Measurements from ENCODE around the gene ATP6V1E1. TPM values are rescaled to one million over a fixed set of nuclear protein-coding genes. Genes with fewer than 3 reads are reported as not detected.

Gene ATP6V1E1
- total and polyA plus RNA-seq, 2 of the 13 experiments (the other 11 are each of a cell fraction or from before 2014, with no cell fraction given) = 69.3 to 90.9 TPM

DNA sequence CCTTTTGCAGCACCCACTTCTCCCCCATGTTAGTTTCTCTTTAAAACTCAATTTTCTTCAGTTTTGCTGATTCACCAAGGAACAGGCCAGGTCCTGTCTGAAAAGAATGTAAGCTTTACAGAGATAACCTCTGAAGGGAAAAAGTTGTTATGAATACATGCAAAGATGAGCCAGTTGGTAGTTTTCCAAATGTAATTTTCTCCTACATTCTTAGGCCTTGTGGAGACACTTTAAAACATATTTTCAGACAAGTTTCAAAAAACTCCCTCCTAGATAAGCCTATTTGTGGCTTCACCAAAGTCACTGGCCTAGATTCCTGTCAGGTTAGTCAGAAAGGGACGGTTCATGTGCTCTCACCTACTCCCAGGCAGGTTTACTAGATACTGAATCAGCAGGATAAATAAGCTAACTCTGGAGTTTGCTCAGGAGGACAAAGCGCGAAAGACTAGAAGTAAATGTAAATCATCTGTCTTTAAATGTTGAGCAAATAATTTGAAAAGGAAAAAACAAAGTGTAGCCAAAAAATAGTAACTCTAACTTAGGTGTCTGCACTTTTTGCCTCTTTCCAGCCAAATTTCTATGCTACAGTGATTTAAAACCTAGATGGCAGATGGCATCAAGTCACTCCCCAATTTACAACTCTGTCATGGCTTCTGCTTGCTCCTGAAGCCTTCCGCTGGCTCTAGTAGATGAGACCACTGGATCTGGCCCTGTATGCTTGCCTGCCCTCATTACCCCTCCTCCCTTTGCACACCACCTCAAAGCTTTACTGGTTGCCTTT, 4.9 kb upstream of the ATP6V1E1 start (continued):
- no peak for TF ChIP-seq KMT2B (CRISPR knock-in tag; IDR thresholded peaks at IDR 0.05)
- peak; percentile 70 for TF ChIP-seq SAP130 (CRISPR knock-in tag; IDR thresholded peaks at IDR 0.05; ENCODE audit: low read depth)
- no peak for TF ChIP-seq AFF4 (CRISPR knock-in tag; IDR thresholded peaks at IDR 0.05)
- no peak for TF ChIP-seq GABPA (IDR thresholded peaks at IDR 0.05; ENCODE audit: low read depth, low read length)
- TF ChIP-seq GABPA (CRISPR knock-in tag; IDR thresholded peaks at IDR 0.05; ENCODE audit: low read depth) = 0 out of 2 replicates have a peak, but pooled peaks have one; percentile 26
- TF ChIP-seq FOXK2 (IDR thresholded peaks at IDR 0.05) = no peak
- TF ChIP-seq KLF9 (CRISPR knock-in tag; IDR thresholded peaks at IDR 0.05; ENCODE audit: low read depth) = no peak
- TF ChIP-seq MED1 (CRISPR knock-in tag; IDR thresholded peaks at IDR 0.05) = 0 out of 2 replicates have a peak, but pooled peaks have one; percentile 23
- no peak for TF ChIP-seq ZNF839 (CRISPR knock-in tag; IDR thresholded peaks at IDR 0.05; ENCODE audit: borderline replicate concordance)
- TF ChIP-seq MAFK (conservative IDR thresholded peaks at IDR 0.05 in 1 of 2, IDR thresholded peaks at IDR 0.05 in 1 of 2; ENCODE audit: low read length in 2 of 2) = peak; percentile 52 to 73; a peak in 3 of 4 replicates
- TF ChIP-seq HMG20A (CRISPR knock-in tag; IDR thresholded peaks at IDR 0.05; ENCODE audit: borderline replicate concordance) = 0 out of 2 replicates have a peak, but pooled peaks have one; percentile 14
- TF ChIP-seq ZNF660 (CRISPR knock-in tag; IDR thresholded peaks at IDR 0.05; ENCODE audit: borderline replicate concordance, low read depth) = no peak
- TF ChIP-seq SOX5 (CRISPR knock-in tag; IDR thresholded peaks at IDR 0.05; ENCODE audit: borderline replicate concordance) = peak; percentile 18; the same call in 1 of the 2 replicates
- TF ChIP-seq TAF15 (IDR thresholded peaks at IDR 0.05; ENCODE audit: low read depth, low read length, poor library complexity, severe bottlenecking) = no peak
- peak; percentile 70 for TF ChIP-seq MAFF (IDR thresholded peaks at IDR 0.05; ENCODE audit: low read depth, low read length)
- TF ChIP-seq FOSL2 (CRISPR knock-in tag; IDR thresholded peaks at IDR 0.05) = peak; percentile 91
- TF ChIP-seq, protein P1, sequence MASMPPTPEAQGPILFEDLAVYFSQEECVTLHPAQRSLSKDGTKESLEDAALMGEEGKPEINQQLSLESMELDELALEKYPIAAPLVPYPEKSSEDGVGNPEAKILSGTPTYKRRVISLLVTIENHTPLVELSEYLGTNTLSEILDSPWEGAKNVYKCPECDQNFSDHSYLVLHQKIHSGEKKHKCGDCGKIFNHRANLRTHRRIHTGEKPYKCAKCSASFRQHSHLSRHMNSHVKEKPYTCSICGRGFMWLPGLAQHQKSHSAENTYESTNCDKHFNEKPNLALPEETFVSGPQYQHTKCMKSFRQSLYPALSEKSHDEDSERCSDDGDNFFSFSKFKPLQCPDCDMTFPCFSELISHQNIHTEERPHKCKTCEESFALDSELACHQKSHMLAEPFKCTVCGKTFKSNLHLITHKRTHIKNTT (CRISPR knock-in tag; IDR thresholded peaks at IDR 0.05) = no peak
- no peak for TF ChIP-seq STAG1 (CRISPR knock-in tag; IDR thresholded peaks at IDR 0.05)
- TF ChIP-seq POLR2AphosphoS2 (IDR thresholded peaks at IDR 0.05; ENCODE audit: low read depth, low read length) = no peak
- TF ChIP-seq ARNT2 (CRISPR knock-in tag; IDR thresholded peaks at IDR 0.05; ENCODE audit: low read depth) = no peak
- no peak for TF ChIP-seq ISL2 (CRISPR knock-in tag; IDR thresholded peaks at IDR 0.05)
- TF ChIP-seq JUN (CRISPR knock-in tag; IDR thresholded peaks at IDR 0.05) = 0 out of 2 replicates have a peak, but pooled peaks have one; percentile 46
- no peak for TF ChIP-seq ZNF329 (CRISPR knock-in tag; IDR thresholded peaks at IDR 0.05; ENCODE audit: low read depth)
- TF ChIP-seq YEATS4 (CRISPR knock-in tag; IDR thresholded peaks at IDR 0.05; ENCODE audit: borderline replicate concordance) = 0 out of 2 replicates have a peak, but pooled peaks have one; percentile 25
- 0 out of 2 replicates have a peak, but pooled peaks have one; percentile 37 for TF ChIP-seq POLR2G (IDR thresholded peaks at IDR 0.05; ENCODE audit: low read depth, low read length)
- TF ChIP-seq SMARCE1 (IDR thresholded peaks at IDR 0.05; ENCODE audit: borderline replicate concordance) = no peak
- TF ChIP-seq CEBPG (CRISPR knock-in tag; IDR thresholded peaks at IDR 0.05) = no peak
- TF ChIP-seq MED13 (CRISPR knock-in tag; IDR thresholded peaks at IDR 0.05) = 0 out of 2 replicates have a peak, but pooled peaks have one; percentile 18
- TF ChIP-seq, protein P2, sequence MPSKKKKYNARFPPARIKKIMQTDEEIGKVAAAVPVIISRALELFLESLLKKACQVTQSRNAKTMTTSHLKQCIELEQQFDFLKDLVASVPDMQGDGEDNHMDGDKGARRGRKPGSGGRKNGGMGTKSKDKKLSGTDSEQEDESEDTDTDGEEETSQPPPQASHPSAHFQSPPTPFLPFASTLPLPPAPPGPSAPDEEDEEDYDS (CRISPR knock-in tag; IDR thresholded peaks at IDR 0.05) = no peak; the same call in 1 of the 2 replicates

All from HepG2 (cell line).